Peyer's patch (tissue), 4 donors: ENCODE data around the gene CD74.

Experiments
- CTCF ChIP-seq, 6 experiments: fragments of 450-650 bp in 4 of 6; fragments of 200-600 bp in 2 of 6; sonication (generic) in 1 of 6; IDR thresholded peaks; one replicate each; pipeline ENCODE4 v1.5.1; 2017 to 2019; ENCODE audit warnings: antibody characterized with exemption in 6 of 6, mild to moderate bottlenecking in 3 of 6, moderate library complexity in 1 of 6
- POLR2A ChIP-seq, 2 donors: fragments of 450-650 bp; IDR thresholded peaks; one replicate each; pipeline ENCODE4 v1.5.1; 2017; ENCODE audit warnings: antibody characterized with exemption in 2 of 2, mild to moderate bottlenecking in 2 of 2, moderate library complexity in 2 of 2

- TF ChIP-seq CTCF (IDR thresholded peaks at IDR 0.05) (no peak), POLR2A (IDR thresholded peaks at IDR 0.05) (no peak)
Measured at GRCh38 chr5:150460781-150461180, 48.1 kb upstream of the CD74 start.
